Right renal pelvis (tissue), 4 donors: Measurements from ENCODE around the gene CLSTN2. TPM values are rescaled to one million over a fixed set of nuclear protein-coding genes. Genes with fewer than 3 reads are reported as not detected.

ENCODE experiments used
- DNase-seq, 4 donors: peaks; one replicate each; pipeline ENCODE4 v3.0.0-alpha.2; 2013; ENCODE audit warnings: low read depth in 4 of 4, low spot score in 3 of 4, missing footprints in 1 of 4
- polyA plus RNA-seq, 4 donors: library from polyadenylated mRNA; unstranded; fragments of 120-200 nt; gene quantifications; one replicate each; pipeline ENCODE4 v1.2.1, GENCODE V29; 2013; ENCODE audit not compliant: insufficient read length in 4 of 4

Gene CLSTN2
- polyA plus RNA-seq, 4 donors = 1.5 to 2.0 (median 1.9) TPM

- DNase-seq = no peak
Measured at GRCh38 chr3:140050396-140050795, 115.4 kb downstream of the CLSTN2 start.

GRCh38 chr3:140051019-140051957, 116.3 kb downstream of the CLSTN2 start:
- no peak for DNase-seq

GRCh38 chr3:140052771-140053702, 118.1 kb downstream of the CLSTN2 start:
- DNase-seq = peak; percentile 18 to 57 (median 38)

- DNase-seq = no peak
Measured at GRCh38 chr3:140053794-140054193, 118.8 kb downstream of the CLSTN2 start.

- DNase-seq = no peak
Measured at GRCh38 chr3:140055092-140055791, 120.3 kb downstream of the CLSTN2 start.

- DNase-seq = no peak
Measured at GRCh38 chr3:140056047-140056446, 121.1 kb downstream of the CLSTN2 start.

GRCh38 chr3:140061211-140061610, 126.2 kb downstream of the CLSTN2 start:
- DNase-seq = no peak

GRCh38 chr3:140062461-140062860, 127.5 kb downstream of the CLSTN2 start:
- no peak for DNase-seq

GRCh38 chr3:140067487-140067886, 132.5 kb downstream of the CLSTN2 start:
- DNase-seq = no peak

GRCh38 chr3:140068494-140069017, 133.6 kb downstream of the CLSTN2 start:
- no peak for DNase-seq

- no peak for DNase-seq
Measured at GRCh38 chr3:140073278-140074045, 138.5 kb downstream of the CLSTN2 start.

- no peak for DNase-seq
Measured at GRCh38 chr3:140076552-140076951, 141.6 kb downstream of the CLSTN2 start.

GRCh38 chr3:140077406-140077805, 142.4 kb downstream of the CLSTN2 start:
- DNase-seq = no peak

- no peak for DNase-seq
Measured at GRCh38 chr3:140078343-140078742, 143.4 kb downstream of the CLSTN2 start.

GRCh38 chr3:140078940-140079339, 144.0 kb downstream of the CLSTN2 start:
- DNase-seq = no peak

GRCh38 chr3:140081887-140082286, 146.9 kb downstream of the CLSTN2 start:
- DNase-seq = no peak

GRCh38 chr3:140085001-140085400, 150.0 kb downstream of the CLSTN2 start:
- no peak for DNase-seq

- no peak for DNase-seq
Measured at GRCh38 chr3:140086642-140087041, 151.7 kb downstream of the CLSTN2 start.

- no peak for DNase-seq
Measured at GRCh38 chr3:140088058-140088457, 153.1 kb downstream of the CLSTN2 start.

- DNase-seq = no peak
Measured at GRCh38 chr3:140088513-140088912, 153.5 kb downstream of the CLSTN2 start.
